Thyroid gland (tissue), 4 donors: ENCODE data around the gene VWA5B2.

Experiments used
- POLR2A ChIP-seq, 2 donors: fragments of 450-650 bp; IDR thresholded peaks; one replicate each; pipeline ENCODE4 v1.6.1; 2017; ENCODE audit warnings: antibody characterized with exemption in 2 of 2, mild to moderate bottlenecking in 2 of 2, moderate library complexity in 1 of 2
- TF ChIP-seq, protein P1 (sequence below), 6 experiments: fragments of 200-600 bp in 3 of 6; fragments of 450-650 bp in 3 of 6; sonication (generic) in 3 of 6; IDR thresholded peaks; one replicate each; pipeline ENCODE4 v1.5.1; 2016 to 2019; ENCODE audit warnings: antibody characterized with exemption in 6 of 6, mild to moderate bottlenecking in 2 of 6, inconsistent platforms in 1 of 6, moderate library complexity in 1 of 6

DNA sequence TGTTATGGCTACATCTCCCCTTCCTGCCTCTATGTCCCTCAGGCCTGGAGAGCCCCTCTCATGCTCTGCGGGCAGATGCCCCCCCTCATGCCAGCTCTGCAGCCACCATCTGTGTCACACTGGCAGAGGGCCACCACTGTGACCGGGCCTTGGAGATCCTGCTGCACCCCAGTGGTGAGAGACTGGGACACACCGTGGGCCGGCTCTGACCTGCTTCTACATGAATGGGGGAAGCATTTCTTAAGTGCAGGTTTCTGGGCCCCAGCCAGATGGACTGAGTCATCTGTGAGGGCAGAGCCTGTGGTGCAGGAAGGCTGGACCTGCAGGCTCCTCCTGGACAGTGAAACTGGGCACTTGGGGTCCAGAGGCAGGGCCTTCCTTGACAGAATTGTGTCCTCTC is 4.8 kb downstream of the VWA5B2 start:
- TF ChIP-seq, protein P1, sequence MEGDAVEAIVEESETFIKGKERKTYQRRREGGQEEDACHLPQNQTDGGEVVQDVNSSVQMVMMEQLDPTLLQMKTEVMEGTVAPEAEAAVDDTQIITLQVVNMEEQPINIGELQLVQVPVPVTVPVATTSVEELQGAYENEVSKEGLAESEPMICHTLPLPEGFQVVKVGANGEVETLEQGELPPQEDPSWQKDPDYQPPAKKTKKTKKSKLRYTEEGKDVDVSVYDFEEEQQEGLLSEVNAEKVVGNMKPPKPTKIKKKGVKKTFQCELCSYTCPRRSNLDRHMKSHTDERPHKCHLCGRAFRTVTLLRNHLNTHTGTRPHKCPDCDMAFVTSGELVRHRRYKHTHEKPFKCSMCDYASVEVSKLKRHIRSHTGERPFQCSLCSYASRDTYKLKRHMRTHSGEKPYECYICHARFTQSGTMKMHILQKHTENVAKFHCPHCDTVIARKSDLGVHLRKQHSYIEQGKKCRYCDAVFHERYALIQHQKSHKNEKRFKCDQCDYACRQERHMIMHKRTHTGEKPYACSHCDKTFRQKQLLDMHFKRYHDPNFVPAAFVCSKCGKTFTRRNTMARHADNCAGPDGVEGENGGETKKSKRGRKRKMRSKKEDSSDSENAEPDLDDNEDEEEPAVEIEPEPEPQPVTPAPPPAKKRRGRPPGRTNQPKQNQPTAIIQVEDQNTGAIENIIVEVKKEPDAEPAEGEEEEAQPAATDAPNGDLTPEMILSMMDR (IDR thresholded peaks at IDR 0.05), result peak in 4 of 6 experiments; percentile 42 to 67 (median 50)
- TF ChIP-seq POLR2A (IDR thresholded peaks at IDR 0.05), result no peak
